Body of pancreas (tissue), 4 donors: Measurements from ENCODE around the gene ZNF787.

Experiments
- POLR2A ChIP-seq, 3 donors: fragments of 450-650 bp; IDR thresholded peaks; one replicate each; pipeline ENCODE4 v1.6.1; 2016; ENCODE audit warnings: antibody characterized with exemption in 3 of 3, mild to moderate bottlenecking in 2 of 3
- TF ChIP-seq, protein P1 (sequence below), 7 experiments: fragments of 450-650 bp in 4 of 7; fragments of 200-600 bp in 3 of 7; sonication (generic) in 3 of 7; IDR thresholded peaks; one replicate each; pipeline ENCODE4 v1.5.1; 2016 to 2019; ENCODE audit warnings: antibody characterized with exemption in 7 of 7

DNA sequence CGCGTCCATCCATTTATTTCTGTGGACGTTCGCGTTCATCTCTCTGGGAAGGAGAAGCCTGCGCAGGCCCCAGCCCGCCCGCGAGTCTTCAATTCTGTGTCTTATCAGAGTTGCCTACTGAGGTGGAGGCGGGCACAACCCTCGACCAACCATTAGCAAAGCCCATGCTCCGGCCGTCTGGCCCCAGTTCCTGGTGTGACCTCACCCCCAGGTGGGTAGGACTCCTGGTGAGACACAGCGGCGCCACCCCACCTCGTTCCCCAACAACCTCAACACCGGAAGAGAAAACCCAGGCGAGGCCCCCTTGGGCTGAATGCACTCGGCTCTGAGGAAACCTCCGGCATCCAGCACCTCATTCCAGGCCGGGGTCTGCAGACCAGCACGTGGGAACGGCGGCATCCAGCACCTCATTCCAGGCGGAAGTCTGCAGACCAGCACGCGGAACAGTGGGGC is 14.7 kb downstream of the ZNF787 start:
- no peak for TF ChIP-seq POLR2A (IDR thresholded peaks at IDR 0.05)
- TF ChIP-seq, protein P1, sequence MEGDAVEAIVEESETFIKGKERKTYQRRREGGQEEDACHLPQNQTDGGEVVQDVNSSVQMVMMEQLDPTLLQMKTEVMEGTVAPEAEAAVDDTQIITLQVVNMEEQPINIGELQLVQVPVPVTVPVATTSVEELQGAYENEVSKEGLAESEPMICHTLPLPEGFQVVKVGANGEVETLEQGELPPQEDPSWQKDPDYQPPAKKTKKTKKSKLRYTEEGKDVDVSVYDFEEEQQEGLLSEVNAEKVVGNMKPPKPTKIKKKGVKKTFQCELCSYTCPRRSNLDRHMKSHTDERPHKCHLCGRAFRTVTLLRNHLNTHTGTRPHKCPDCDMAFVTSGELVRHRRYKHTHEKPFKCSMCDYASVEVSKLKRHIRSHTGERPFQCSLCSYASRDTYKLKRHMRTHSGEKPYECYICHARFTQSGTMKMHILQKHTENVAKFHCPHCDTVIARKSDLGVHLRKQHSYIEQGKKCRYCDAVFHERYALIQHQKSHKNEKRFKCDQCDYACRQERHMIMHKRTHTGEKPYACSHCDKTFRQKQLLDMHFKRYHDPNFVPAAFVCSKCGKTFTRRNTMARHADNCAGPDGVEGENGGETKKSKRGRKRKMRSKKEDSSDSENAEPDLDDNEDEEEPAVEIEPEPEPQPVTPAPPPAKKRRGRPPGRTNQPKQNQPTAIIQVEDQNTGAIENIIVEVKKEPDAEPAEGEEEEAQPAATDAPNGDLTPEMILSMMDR (IDR thresholded peaks at IDR 0.05) = no peak
